Measurements from ENCODE around the gene MAN1A1.

MAN1A1 gene

DNA sequence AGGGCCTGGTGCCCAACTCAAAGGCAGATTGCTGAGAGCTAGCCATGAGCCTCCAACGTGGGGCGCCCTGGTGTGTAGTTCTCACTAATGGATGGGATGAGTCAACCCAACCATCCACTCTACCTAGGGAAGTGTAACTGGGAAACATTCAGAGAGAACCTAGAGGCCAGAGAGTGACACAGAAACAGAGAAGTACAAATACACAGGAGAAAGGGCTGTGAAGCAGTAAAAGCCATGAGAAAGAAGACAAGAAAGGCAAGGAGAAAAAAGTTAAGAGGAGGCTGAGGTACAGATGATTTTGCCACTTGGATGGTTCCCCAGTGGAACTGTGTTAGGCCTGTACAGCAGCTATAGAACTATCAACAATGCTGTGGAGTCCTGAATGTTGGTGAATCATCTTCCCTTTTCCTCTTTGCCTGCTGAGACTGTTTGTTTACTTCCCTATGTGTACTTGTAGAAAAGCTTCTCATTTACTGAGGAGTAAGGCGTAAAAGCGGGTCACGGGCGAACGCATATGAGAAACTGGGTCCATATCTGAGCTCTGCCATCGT lies 39.0 kb downstream of the MAN1A1 start:
- no peak overlapping the region for H3K27ac ChIP-seq (replicated peaks)
- TF ChIP-seq POLR2AphosphoS5 (IDR thresholded peaks at IDR 0.05; ENCODE audit: low read depth) = no peak
- no peak for TF ChIP-seq GABPA (IDR thresholded peaks at IDR 0.05; ENCODE audit: low read depth)
- TF ChIP-seq, protein P1, sequence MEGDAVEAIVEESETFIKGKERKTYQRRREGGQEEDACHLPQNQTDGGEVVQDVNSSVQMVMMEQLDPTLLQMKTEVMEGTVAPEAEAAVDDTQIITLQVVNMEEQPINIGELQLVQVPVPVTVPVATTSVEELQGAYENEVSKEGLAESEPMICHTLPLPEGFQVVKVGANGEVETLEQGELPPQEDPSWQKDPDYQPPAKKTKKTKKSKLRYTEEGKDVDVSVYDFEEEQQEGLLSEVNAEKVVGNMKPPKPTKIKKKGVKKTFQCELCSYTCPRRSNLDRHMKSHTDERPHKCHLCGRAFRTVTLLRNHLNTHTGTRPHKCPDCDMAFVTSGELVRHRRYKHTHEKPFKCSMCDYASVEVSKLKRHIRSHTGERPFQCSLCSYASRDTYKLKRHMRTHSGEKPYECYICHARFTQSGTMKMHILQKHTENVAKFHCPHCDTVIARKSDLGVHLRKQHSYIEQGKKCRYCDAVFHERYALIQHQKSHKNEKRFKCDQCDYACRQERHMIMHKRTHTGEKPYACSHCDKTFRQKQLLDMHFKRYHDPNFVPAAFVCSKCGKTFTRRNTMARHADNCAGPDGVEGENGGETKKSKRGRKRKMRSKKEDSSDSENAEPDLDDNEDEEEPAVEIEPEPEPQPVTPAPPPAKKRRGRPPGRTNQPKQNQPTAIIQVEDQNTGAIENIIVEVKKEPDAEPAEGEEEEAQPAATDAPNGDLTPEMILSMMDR (IDR thresholded peaks at IDR 0.05; ENCODE audit: insufficient read depth, low read length) = no peak
- no peak for TF ChIP-seq SPI1 (IDR thresholded peaks at IDR 0.05; ENCODE audit: borderline replicate concordance, low read depth)
- TF ChIP-seq, protein P2, sequence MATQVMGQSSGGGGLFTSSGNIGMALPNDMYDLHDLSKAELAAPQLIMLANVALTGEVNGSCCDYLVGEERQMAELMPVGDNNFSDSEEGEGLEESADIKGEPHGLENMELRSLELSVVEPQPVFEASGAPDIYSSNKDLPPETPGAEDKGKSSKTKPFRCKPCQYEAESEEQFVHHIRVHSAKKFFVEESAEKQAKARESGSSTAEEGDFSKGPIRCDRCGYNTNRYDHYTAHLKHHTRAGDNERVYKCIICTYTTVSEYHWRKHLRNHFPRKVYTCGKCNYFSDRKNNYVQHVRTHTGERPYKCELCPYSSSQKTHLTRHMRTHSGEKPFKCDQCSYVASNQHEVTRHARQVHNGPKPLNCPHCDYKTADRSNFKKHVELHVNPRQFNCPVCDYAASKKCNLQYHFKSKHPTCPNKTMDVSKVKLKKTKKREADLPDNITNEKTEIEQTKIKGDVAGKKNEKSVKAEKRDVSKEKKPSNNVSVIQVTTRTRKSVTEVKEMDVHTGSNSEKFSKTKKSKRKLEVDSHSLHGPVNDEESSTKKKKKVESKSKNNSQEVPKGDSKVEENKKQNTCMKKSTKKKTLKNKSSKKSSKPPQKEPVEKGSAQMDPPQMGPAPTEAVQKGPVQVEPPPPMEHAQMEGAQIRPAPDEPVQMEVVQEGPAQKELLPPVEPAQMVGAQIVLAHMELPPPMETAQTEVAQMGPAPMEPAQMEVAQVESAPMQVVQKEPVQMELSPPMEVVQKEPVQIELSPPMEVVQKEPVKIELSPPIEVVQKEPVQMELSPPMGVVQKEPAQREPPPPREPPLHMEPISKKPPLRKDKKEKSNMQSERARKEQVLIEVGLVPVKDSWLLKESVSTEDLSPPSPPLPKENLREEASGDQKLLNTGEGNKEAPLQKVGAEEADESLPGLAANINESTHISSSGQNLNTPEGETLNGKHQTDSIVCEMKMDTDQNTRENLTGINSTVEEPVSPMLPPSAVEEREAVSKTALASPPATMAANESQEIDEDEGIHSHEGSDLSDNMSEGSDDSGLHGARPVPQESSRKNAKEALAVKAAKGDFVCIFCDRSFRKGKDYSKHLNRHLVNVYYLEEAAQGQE (IDR thresholded peaks at IDR 0.05; ENCODE audit: insufficient replicate concordance, low read depth) = no peak
- H3K4me3 ChIP-seq (replicated peaks; ENCODE audit: insufficient read depth, low read length) = no peak overlapping the region
- no peaks in the 10 kb centered on the region for H3K27me3 ChIP-seq (ENCODE audit: insufficient read depth, poor library complexity, severe bottlenecking)
- DNase-seq (ENCODE audit: low read depth in 1 of 2, low spot score in 1 of 2) = no peak

DNA sequence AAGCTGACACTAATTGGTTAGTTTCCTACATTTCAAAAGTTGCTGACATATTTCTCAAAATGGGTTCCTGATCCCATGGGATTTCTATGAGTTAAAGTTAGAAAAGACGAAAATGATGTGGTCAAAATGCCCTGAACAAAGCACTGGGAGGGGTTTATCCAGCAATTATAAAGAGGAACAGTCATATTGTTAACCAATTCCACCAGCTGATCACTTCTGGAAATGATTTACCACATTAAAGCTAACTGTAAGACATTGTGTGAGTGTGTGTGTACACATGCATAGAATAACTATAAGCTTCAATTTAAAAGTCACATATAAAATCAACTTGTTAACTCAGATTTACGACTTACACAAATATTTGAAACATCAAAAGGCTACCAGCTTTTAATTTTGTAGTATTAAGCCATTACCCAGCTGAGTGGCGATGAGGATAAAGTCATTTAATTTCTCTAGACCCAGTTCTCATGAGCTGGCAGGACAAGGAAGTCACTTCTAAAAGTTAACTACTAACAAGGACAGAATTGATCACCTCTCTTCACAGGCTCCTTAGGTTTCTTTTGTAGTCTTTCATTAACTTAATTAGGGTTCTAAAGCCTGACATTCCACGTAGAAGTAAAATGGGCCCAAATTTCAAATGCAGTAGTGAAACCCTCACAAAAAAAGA lies 40.4 kb downstream of the MAN1A1 start:
- no peak for DNase-seq (ENCODE audit: low read depth in 1 of 2, low spot score in 1 of 2)
- Histone ChIP-seq H3K27ac (replicated peaks) (no peak overlapping the region), H3K4me3 (replicated peaks; ENCODE audit: insufficient read depth, low read length) (no peak overlapping the region), H3K27me3 (ENCODE audit: insufficient read depth, poor library complexity, severe bottlenecking) (no peaks in the 10 kb centered on the region)
- TF ChIP-seq GABPA (IDR thresholded peaks at IDR 0.05; ENCODE audit: low read depth) (no peak), SPI1 (IDR thresholded peaks at IDR 0.05; ENCODE audit: borderline replicate concordance, low read depth) (no peak), POLR2AphosphoS5 (IDR thresholded peaks at IDR 0.05; ENCODE audit: low read depth) (no peak)
- TF ChIP-seq, protein P1 (IDR thresholded peaks at IDR 0.05; ENCODE audit: insufficient read depth, low read length) = no peak
- TF ChIP-seq, protein P2 (IDR thresholded peaks at IDR 0.05; ENCODE audit: insufficient replicate concordance, low read depth) = no peak

DNA sequence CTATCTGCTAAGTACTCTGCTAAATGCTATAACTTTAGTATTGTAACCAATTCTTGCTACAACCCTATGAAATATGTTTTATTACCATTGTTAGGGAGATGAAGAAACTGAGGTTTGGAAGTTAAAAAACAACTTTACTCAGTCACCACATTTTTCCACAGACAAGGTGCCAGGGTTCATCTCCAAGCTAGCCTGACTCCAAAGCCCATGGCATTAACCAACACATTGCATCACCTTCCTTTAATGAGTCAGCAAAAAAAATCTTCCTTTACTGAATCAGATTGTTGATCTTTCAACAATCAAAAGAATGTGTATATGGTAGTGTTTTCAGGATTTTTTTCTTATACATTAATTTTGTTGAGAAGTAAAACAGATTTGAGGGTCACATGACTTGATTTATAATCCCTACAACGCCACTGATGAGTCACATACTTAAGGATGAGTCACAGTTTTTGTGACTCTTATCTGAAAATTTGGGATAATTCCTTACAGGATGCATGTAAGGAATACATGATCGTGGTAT lies 41.5 kb downstream of the MAN1A1 start:
- DNase-seq (ENCODE audit: low read depth in 1 of 2, low spot score in 1 of 2) = peak; percentile 11 to 17
- no peak overlapping the region for H3K4me3 ChIP-seq (replicated peaks; ENCODE audit: insufficient read depth, low read length)
- TF ChIP-seq, protein P2 (IDR thresholded peaks at IDR 0.05; ENCODE audit: insufficient replicate concordance, low read depth) = no peak
- TF ChIP-seq GABPA (IDR thresholded peaks at IDR 0.05; ENCODE audit: low read depth) = no peak
- H3K27me3 ChIP-seq (ENCODE audit: insufficient read depth, poor library complexity, severe bottlenecking) = no peaks in the 10 kb centered on the region
- H3K27ac ChIP-seq (replicated peaks) = no peak overlapping the region

All from HL-60 (cell line).